Coronary artery (tissue), 2 donors: ENCODE data around the gene VSTM2B.
"Not testable (repeated sequence)": the region's sequence is repeated elsewhere in the genome, so short reads cannot be mapped to it uniquely, and the experiment has no call there.

Experiments used
- DNase-seq: peaks from one replicate; pipeline ENCODE4 v3.0.0-alpha.2; 2017; ENCODE audit warnings: low spot score
- H3K27ac ChIP-seq, 2 donors: fragments of 200-600 bp; sonication (generic); one replicate each; pipeline ENCODE4 v1.5.1; 2016 to 2019
- H3K4me3 ChIP-seq: fragments of 200-600 bp; sonication (generic); 2 replicates; pipeline ENCODE4 v1.5.1; 2016; ENCODE audit warnings: mild to moderate bottlenecking, moderate library complexity
- TF ChIP-seq, protein P1 (sequence below): fragments of 200-600 bp; sonication (generic); IDR thresholded peaks from one replicate; pipeline ENCODE4 v1.5.1; 2019; ENCODE audit warnings: antibody characterized with exemption

VSTM2B gene

DNA sequence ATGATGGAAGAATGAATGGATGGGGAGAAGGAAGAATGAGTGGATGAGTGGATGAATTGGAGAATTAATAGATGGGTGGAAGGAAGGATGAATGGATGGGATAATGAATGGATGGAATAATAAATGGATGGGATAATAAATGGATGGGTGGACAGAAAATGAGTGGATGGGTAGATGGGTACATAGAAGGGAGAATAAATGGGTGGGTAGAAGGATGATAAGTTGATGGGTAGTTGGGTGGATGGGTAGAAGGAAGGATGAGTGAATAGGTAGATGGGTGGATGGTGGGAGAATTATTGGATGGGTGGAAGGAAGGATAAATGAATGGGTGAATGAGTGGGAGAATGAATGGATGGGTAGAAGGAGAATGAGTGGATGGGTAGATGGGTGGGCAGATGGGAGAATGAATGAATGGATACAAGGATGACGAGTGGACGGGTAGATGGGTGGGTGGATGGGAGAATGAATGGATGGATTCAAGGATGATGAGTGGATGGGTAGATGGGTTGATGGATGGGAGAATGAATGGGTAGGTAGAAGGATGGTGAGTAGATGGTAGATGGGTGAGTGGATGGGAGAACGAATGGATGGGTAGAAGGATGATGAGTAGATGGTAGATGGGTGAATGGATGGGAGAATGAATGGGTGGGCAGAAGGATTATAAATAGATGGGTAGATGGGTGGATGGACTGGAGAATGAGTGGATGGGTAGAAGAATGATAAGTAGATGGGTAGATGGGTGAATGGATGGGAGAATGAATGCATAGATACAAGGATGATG, 15.9 kb downstream of the VSTM2B start:
- TF ChIP-seq, protein P1, sequence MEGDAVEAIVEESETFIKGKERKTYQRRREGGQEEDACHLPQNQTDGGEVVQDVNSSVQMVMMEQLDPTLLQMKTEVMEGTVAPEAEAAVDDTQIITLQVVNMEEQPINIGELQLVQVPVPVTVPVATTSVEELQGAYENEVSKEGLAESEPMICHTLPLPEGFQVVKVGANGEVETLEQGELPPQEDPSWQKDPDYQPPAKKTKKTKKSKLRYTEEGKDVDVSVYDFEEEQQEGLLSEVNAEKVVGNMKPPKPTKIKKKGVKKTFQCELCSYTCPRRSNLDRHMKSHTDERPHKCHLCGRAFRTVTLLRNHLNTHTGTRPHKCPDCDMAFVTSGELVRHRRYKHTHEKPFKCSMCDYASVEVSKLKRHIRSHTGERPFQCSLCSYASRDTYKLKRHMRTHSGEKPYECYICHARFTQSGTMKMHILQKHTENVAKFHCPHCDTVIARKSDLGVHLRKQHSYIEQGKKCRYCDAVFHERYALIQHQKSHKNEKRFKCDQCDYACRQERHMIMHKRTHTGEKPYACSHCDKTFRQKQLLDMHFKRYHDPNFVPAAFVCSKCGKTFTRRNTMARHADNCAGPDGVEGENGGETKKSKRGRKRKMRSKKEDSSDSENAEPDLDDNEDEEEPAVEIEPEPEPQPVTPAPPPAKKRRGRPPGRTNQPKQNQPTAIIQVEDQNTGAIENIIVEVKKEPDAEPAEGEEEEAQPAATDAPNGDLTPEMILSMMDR = no peak
- Histone ChIP-seq H3K4me3 (no peak overlapping the region), H3K27ac (no peak overlapping the region)
- no peak for DNase-seq

DNA sequence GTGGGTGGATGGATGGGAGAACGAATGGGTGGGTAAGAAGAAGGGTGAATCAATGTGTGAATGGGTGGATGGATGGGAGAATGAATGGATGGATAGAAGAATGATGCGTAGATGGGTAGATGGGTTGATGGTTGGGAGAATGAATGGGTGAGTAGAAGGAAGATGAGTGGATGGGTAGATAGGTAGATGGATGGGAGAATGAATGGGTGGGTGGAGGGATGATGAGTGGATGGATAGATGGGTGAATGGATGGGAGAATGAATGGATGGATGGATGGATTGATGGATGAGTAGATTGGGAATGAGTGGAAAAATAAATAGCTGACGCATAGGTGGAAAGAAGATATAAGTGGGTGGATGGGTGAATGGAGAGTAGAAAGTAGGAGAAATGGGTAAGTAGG, 16.5 kb downstream of the VSTM2B start:
- DNase-seq = no peak
- no peak overlapping the region for H3K4me3 ChIP-seq
- TF ChIP-seq, protein P1 = no peak
- no peak overlapping the region for H3K27ac ChIP-seq

GRCh38 chr19:29542776-29543175, 17.0 kb downstream of the VSTM2B start:
- Histone ChIP-seq H3K27ac (no peak overlapping the region), H3K4me3 (no peak overlapping the region)
- DNase-seq = no peak
- TF ChIP-seq, protein P1 = no peak

DNA sequence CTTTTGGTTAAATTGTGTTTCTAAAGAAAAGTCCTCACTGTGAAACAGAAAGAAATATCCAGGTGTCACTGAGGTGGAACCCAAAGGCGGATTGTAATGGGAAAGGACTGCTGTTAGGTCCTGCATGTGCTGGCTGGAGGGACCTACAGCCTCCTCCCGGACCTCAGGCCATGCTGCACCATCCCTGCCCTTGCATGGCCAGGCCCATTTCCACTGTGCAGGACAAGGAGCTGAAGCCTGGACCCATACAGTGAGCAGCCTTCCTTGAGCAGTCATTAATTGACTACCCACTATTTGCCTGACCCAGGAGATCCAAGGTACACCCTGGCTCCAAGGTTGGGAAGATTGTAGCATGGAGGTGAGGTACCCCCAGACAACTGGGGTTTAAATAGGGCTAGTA, 17.6 kb downstream of the VSTM2B start:
- no peak for DNase-seq
- no peak overlapping the region for H3K4me3 ChIP-seq

GRCh38 chr19:29544656-29545360, 19.0 kb downstream of the VSTM2B start:
- Histone ChIP-seq H3K4me3 (no peak overlapping the region), H3K27ac (no peak overlapping the region)
- no peak for DNase-seq
- TF ChIP-seq, protein P1 = no peak

More for the DNA sequence above, 17.6 kb downstream of the VSTM2B start:
- TF ChIP-seq, protein P1 = no peak
- H3K27ac ChIP-seq = no peak overlapping the region

DNA sequence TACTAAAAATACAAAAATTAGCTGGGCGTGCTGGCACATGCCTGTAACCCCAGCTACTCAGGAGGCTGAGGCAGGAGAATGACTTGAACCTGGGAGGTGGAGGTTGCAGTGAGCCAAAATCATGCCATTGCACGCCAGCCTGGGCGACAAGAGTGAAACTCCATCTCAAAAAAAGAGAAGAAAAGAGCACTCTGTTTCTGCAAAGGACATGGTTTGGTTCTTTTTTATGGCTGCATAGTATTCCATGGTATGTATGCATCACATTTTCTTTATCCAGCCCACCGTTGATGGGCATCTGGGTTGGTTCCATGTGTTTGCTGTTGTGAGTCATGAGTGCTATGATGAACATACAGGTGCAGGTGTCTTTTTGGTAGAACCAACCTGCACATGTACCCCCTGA, 19.7 kb downstream of the VSTM2B start:
- not testable (repeated sequence) for H3K4me3 ChIP-seq, DNase-seq, H3K27ac ChIP-seq

GRCh38 chr19:29545866-29546582, 20.2 kb downstream of the VSTM2B start:
- Histone ChIP-seq H3K4me3 (no peak overlapping the region), H3K27ac (no peak overlapping the region)
- no peak for DNase-seq
- TF ChIP-seq, protein P1 = no peak
